ENCODE measurements around the gene EIF1. TPM values are rescaled to one million over a fixed set of nuclear protein-coding genes. Genes with fewer than 3 reads are reported as not detected.
A peak's percentile ranks its signal among the peaks of the same experiment; 100 is the strongest.
"Not testable (repeated sequence)": the region's sequence is repeated elsewhere in the genome, so short reads cannot be mapped to it uniquely, and the experiment has no call there.

EIF1 gene
- total RNA-seq, 2 donors from 2014 or later, result 99.5 to 120 TPM

DNA sequence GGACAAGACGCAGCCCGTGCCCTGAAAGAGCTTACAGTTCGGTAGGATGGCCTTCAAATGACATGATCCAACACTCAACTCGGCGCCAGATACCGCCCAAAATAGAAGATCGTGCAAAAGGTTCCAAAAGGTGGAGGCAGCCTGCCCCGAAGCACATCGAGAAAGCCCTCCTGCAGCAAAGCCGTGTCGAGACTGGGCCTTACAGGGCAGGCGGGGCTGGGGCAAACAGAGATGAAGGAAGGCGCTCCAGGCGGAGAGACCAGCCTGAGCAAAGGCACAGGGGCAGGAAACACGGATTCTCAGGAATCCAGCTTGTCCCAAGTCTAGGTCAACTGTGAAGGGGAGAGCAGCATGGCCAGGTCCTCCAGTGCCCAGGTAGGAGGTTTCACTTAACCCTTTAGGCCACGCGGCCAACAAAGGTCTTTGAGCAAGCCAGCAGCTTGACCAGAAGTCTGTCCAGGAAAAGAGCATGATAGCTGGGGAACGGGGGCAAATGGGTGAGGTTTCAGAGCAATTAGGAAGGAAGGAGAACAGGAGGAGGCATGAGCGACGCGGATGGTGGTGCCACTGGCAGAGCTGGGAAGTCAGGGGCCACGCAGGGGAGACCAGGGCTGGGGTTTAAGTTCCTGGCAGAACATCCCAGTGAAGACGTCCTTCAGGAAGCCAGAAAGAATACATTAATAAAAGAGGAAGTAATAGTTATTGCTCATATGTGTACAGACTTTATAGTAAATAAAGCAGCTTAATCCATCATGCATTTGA lies 21.2 kb upstream of the EIF1 start:
- Histone ChIP-seq H3K27me3 (no peaks in the 10 kb centered on the region), H3K4me3 (no peak overlapping the region), H3K9me3 (no peaks in the 10 kb centered on the region), H3K27ac (peak overlapping the region; percentile 78 to 90 (median 82)), H3K4me1 (peaks cover 21% of the 10 kb centered on the region), H3K36me3 (replicated peaks in 1 of 2; ENCODE audit: insufficient read depth in 1 of 2, low read depth in 2 of 2) (no peaks in the 10 kb centered on the region)
- no peak for TF ChIP-seq POLR2A (IDR thresholded peaks at IDR 0.05)
- no peak for TF ChIP-seq CTCF (IDR thresholded peaks at IDR 0.05)
- intact Hi-C loops (cut with DNase I), result no loop called here
- ATAC-seq (no peak), DNase-seq (no peak)
- 39 to 67% methylated on average over 15 to 23 of the region's 23 CpGs for WGBS, 2 donors

- no peak for TF ChIP-seq CTCF (IDR thresholded peaks at IDR 0.05)
- TF ChIP-seq POLR2A (IDR thresholded peaks at IDR 0.05), result no peak
- Histone ChIP-seq H3K4me1 (peaks cover 24% of the 10 kb centered on the region), H3K27me3 (no peaks in the 10 kb centered on the region), H3K9me3 (no peaks in the 10 kb centered on the region), H3K36me3 (replicated peaks in 1 of 2; ENCODE audit: insufficient read depth in 1 of 2, low read depth in 2 of 2) (no peaks in the 10 kb centered on the region), H3K27ac (no peak overlapping the region), H3K4me3 (no peak overlapping the region)
- intact Hi-C loops (cut with DNase I), result no loop called here
- ATAC-seq, result no peak
- no peak for DNase-seq
- 79 to 83% methylated on average over 5 to 7 of the region's 7 CpGs for WGBS, 2 donors
Observed at GRCh38 chr17:41672153-41672552, 16.5 kb upstream of the EIF1 start.

DNA sequence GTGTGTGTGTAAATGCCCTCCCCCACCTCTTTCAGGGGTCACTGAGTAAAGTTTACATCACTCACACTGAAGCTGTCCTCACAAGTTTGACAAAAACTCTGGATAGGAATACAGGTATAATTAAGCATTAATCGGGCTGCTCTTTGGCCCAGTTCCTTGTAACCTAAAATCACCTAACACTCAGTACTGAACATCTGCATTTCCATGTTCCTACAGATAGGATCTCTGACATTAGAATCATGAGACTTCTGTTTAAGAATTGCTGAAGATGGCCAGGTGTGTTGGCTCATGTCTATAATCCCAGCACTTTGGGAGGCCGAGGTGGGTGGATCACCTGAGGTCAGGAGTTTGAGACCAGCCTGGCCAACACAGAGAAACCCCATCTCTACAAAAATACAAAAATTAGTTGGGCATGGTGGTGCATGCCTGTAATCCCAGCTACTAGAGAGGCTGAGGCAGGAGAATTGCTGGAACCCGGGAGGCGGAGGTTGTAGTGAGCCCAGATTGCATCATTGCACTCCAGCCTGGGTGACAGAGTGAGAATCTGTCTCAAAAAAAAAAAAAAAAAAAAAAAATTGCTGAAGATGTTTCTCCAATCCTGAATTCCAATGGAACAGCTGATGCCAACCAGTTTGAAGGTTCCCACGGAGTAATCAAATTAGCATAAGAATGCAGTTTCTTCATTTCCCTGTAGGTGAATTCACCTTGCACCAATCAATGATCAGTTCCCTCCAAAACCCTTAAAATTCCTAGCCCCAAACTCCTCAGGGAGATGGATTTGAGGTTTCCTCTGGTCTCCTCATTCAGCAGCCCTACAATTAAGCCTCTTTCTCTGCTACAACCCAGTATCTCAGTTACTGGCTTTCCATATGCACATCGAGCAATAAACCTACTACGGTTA lies 13.3 kb upstream of the EIF1 start:
- peak in 2 of 7 experiments; percentile 4 to 10 for TF ChIP-seq CTCF (IDR thresholded peaks at IDR 0.05)
- H3K27me3 ChIP-seq; DNase-seq; intact Hi-C loops (cut with DNase I); H3K9me3 ChIP-seq; H3K4me3 ChIP-seq; H3K36me3 ChIP-seq (replicated peaks in 1 of 2; ENCODE audit: insufficient read depth in 1 of 2, low read depth in 2 of 2): not testable (repeated sequence)
- WGBS, 2 donors, result 54 to 59% methylated on average over 7 of the region's 7 CpGs
- H3K27ac ChIP-seq, result peak overlapping the region; percentile 41 to 70 (median 58)
- peak; percentile 13 for ATAC-seq
- H3K4me1 ChIP-seq, result peaks cover 21% of the 10 kb centered on the region

GRCh38 chr17:41676058-41676419 lies 12.6 kb upstream of the EIF1 start:
- 21 to 37% methylated on average over 3 of the region's 3 CpGs for WGBS, 2 donors
- Histone ChIP-seq H3K4me3 (no peak overlapping the region), H3K9me3 (no peaks in the 10 kb centered on the region), H3K4me1 (peaks cover 21% of the 10 kb centered on the region), H3K27ac (peak overlapping the region; percentile 41 to 70 (median 58)), H3K27me3 (no peaks in the 10 kb centered on the region), H3K36me3 (replicated peaks in 1 of 2; ENCODE audit: insufficient read depth in 1 of 2, low read depth in 2 of 2) (no peaks in the 10 kb centered on the region)
- ATAC-seq, result peak; percentile 4
- intact Hi-C loops (cut with DNase I), result no loop called here
- DNase-seq, result no peak
- no peak for TF ChIP-seq CTCF (IDR thresholded peaks at IDR 0.05)
- TF ChIP-seq POLR2A (IDR thresholded peaks at IDR 0.05), result no peak
